GM12878 (cell line): ENCODE measurements around the gene CTNNBL1. TPM values are rescaled to one million over a fixed set of nuclear protein-coding genes. Genes with fewer than 3 reads are reported as not detected.

ENCODE experiments used
- ATAC-seq: fragments of 200-7000 bp; cut with Tn5 transposase; 3 replicates; pipeline ENCODE4 v1.9.1; 2020; ENCODE audit warnings: mild to moderate bottlenecking, moderate library complexity
- BruUV-seq: library from RNA; stranded (reverse); fragments of 400-500 nt; replicated peaks from 2 replicates; lab custom pipeline; 2021; lab: Mats Ljungman, UMichigan
- CTCF ChIA-PET: fragments of 300-600 bp; sonication (Branson Sonifier 250); formaldehyde crosslinking; extraction: SDS; loops from one replicate; lab custom pipeline; 2021; ENCODE audit warnings: inconsistent platforms; lab: Yijun Ruan, JAX
- POLR2A ChIA-PET: fragments of 350-600 bp; formaldehyde crosslinking; extraction: SDS; loops from one replicate; lab custom pipeline; 2021; ENCODE audit warnings: inconsistent platforms; lab: Charles Lee
- RAD21 ChIA-PET: fragments of 300-600 bp; sonication (Branson Sonifier 250); formaldehyde crosslinking; loops from one replicate; lab custom pipeline; 2023; ENCODE audit warnings: antibody characterized with exemption; ENCODE audit not compliant: unreplicated experiment; lab: Charles Lee
- SMC1A ChIA-PET: fragments of 300-600 bp; sonication (Branson Sonifier 250); formaldehyde crosslinking; loops from one replicate; lab custom pipeline; 2023; ENCODE audit not compliant: unreplicated experiment, uncharacterized antibody; lab: Charles Lee
- DNase-seq: peaks from one replicate; pipeline ENCODE4 v3.0.0-alpha.2; 2011; ENCODE audit warnings: low read depth, low spot score
- FAIRE-seq: peaks from 3 replicates; lab custom pipeline; 2011; peaks lifted over from hg19 to GRCh38; lab: Jason Lieb, UNC
- H2AFZ ChIP-seq: 2 replicates; pipeline ENCODE4 v1.6.0; 2011; ENCODE audit warnings: low read depth, low read length, control low read depth; ENCODE audit not compliant: control insufficient read depth
- H3K27ac ChIP-seq: 2 replicates; pipeline ENCODE4 v1.5.1; 2011; ENCODE audit warnings: control low read depth; ENCODE audit not compliant: control insufficient read depth, insufficient read depth
- H3K27me3 ChIP-seq, 2 experiments: replicated peaks in 1 of 2; 2 replicates each; pipeline versions ENCODE4 v1.6.0 to v1.6.1; 2011; ENCODE audit warnings: low read length in 1 of 2; ENCODE audit not compliant: control insufficient read depth in 2 of 2, insufficient read depth in 2 of 2
- H3K36me3 ChIP-seq, 2 experiments: 2 replicates each; pipeline ENCODE4 v1.5.1; 2011; ENCODE audit warnings: low read length in 1 of 2; ENCODE audit not compliant: control insufficient read depth in 2 of 2, insufficient read depth in 2 of 2
- H3K4me1 ChIP-seq: 2 replicates; pipeline ENCODE4 v1.6.1; 2011; ENCODE audit warnings: mild to moderate bottlenecking, low read length, moderate library complexity, mixed read lengths; ENCODE audit not compliant: control insufficient read depth, insufficient read depth
- H3K4me2 ChIP-seq: 2 replicates; pipeline ENCODE4 v1.6.0; 2011; ENCODE audit warnings: control low read depth; ENCODE audit not compliant: control insufficient read depth, insufficient read depth
- H3K4me3 ChIP-seq: fragments of 200-600 bp; sonication (generic); 2 replicates; pipeline ENCODE4 v1.5.1; 2016
- H3K79me2 ChIP-seq: 2 replicates; pipeline ENCODE4 v1.6.0; 2011; ENCODE audit warnings: low read length; ENCODE audit not compliant: control insufficient read depth, insufficient read depth
- H3K9ac ChIP-seq: 2 replicates; pipeline ENCODE4 v1.8.0; 2011; ENCODE audit warnings: low read length, control low read depth, mixed read lengths; ENCODE audit not compliant: control insufficient read depth, insufficient read depth
- H3K9me3 ChIP-seq: replicated peaks from 3 replicates; pipeline ENCODE4 v1.5.1; 2011; ENCODE audit warnings: mild to moderate bottlenecking, low read length; ENCODE audit not compliant: control insufficient read depth, insufficient read depth
- H4K20me1 ChIP-seq: 2 replicates; pipeline ENCODE4 v1.6.0; 2011; ENCODE audit not compliant: control insufficient read depth, insufficient read depth
- CEBPB ChIP-seq, 2 experiments: fragments of 150-350 bp in 1 of 2; IDR thresholded peaks; 2 replicates each; pipeline ENCODE4 v1.6.1; 2012 to 2014; ENCODE audit warnings: low read depth in 2 of 2, low read length in 2 of 2, borderline replicate concordance in 1 of 2, inconsistent platforms in 1 of 2
- ELK1 ChIP-seq: IDR thresholded peaks from 2 replicates; pipeline ENCODE4 v1.6.1; 2012; ENCODE audit warnings: low read depth, low read length, improper control_type of control experiment
- IKZF2 ChIP-seq, 2 experiments: fragments of 450-650 bp; IDR thresholded peaks; 2 replicates each; pipeline ENCODE4 v1.6.1; 2017; ENCODE audit warnings: mild to moderate bottlenecking in 2 of 2, moderate library complexity in 2 of 2
- RAD51 ChIP-seq: fragments of 450-650 bp; IDR thresholded peaks from 2 replicates; pipeline ENCODE4 v1.6.1; 2016; ENCODE audit warnings: moderate library complexity, mild to moderate bottlenecking, inconsistent platforms
- SREBF1 ChIP-seq: IDR thresholded peaks from 2 replicates; pipeline ENCODE4 v1.6.1; 2012; ENCODE audit warnings: mild to moderate bottlenecking, low read length
- USF1 ChIP-seq: IDR thresholded peaks from 2 replicates; pipeline ENCODE4 v1.6.1; 2011; ENCODE audit warnings: borderline replicate concordance, low read depth, mild to moderate bottlenecking, moderate library complexity, mixed read lengths, low read length; ENCODE audit not compliant: insufficient read depth; ENCODE audit errors: extremely low read length
- USF2 ChIP-seq: IDR thresholded peaks from 2 replicates; pipeline ENCODE4 v1.6.1; 2011; ENCODE audit warnings: low read depth, low read length, improper control_type of control experiment, borderline replicate concordance
- WGBS: methylation state at CpG from one replicate; pipeline ENCODE4 v1.1.6; 2016; ENCODE audit warnings: low lambda C conversion rate; ENCODE audit not compliant: insufficient replicate concordance, insufficient coverage; ENCODE audit errors: missing lambda C conversion rate; 5-methylcytosine and 5-hydroxymethylcytosine counted together
- in situ Hi-C: fragments of 300-500 bp; cut with MboI; formaldehyde crosslinking; loops from 9 replicates; pipeline ENCODE4 v1.14.3; 2018; ENCODE audit warnings: mixed read lengths
- intact Hi-C: fragments of 100-400 bp; cut with micrococcal nuclease; formaldehyde crosslinking; loops from one replicate; pipeline ENCODE4 v1.14.2; 2022; ENCODE audit not compliant: unreplicated experiment
- polyA plus RNA-seq, 11 experiments: library from polyadenylated mRNA; depleted of rRNA in 4 of 11; unstranded in 6 of 11; stranded (reverse) in 5 of 11; fragments of >200 nt; fragmentation: Nextera tagmentation in 4 of 11; fragmentation: Illumina TruSeq in 1 of 11; extraction: Ambion mirVana in 4 of 11; extraction: Trizol in 1 of 11; gene quantifications; 1 replicate in 1 of 11; 2 replicates in 10 of 11; pipeline versions ENCODE4 v1.2.1 to v1.2.3, GENCODE V29; 2011 to 2016; ENCODE audit warnings: inconsistent platforms in 2 of 11, missing spikeins in 2 of 11, low read depth in 1 of 11
- total RNA-seq, 4 experiments: library from RNA; depleted of rRNA in 3 of 4; stranded (reverse); fragments of >200 nt in 3 of 4; fragmentation: Illumina TruSeq in 1 of 4; extraction: Trizol in 1 of 4; gene quantifications; 2 replicates each; pipeline versions ENCODE4 v1.2.1 to v1.2.3, GENCODE V29; 2013 to 2021

The CTNNBL1 gene
- total and polyA plus RNA-seq, 10 of the 15 experiments (the other 5 are each of a cell fraction or from before 2014, with no cell fraction given), result 43.1 to 102 (median 67.8) TPM

GRCh38 chr20:37886851-37887297 lies 193.0 kb downstream of the CTNNBL1 start:
- Histone ChIP-seq H3K27ac (no peak overlapping the region), H3K27me3 (no peaks in the 10 kb centered on the region), H3K36me3 (no peaks in the 10 kb centered on the region), H3K9ac (no peak overlapping the region), H4K20me1 (no peaks in the 10 kb centered on the region), H3K4me3 (no peak overlapping the region), H3K79me2 (no peaks in the 10 kb centered on the region), H2AFZ (no peak overlapping the region), H3K4me1 (peaks cover 3% of the 10 kb centered on the region; the same call in 1 of the 2 replicates), H3K9me3 (no peaks in the 10 kb centered on the region), H3K4me2 (no peak overlapping the region)
- TF ChIP-seq IKZF2 (IDR thresholded peaks at IDR 0.05) (no peak), ELK1 (no peak), USF2 (peak; percentile 5; the same call in 1 of the 2 replicates), RAD51 (peak; percentile 79; the same call in 1 of the 2 replicates), SREBF1 (no peak), CEBPB (IDR thresholded peaks at IDR 0.05; ENCODE audit: borderline replicate concordance in 1 of 2, low read depth in 2 of 2, low read length in 2 of 2) (no peak), USF1 (peak; percentile 47)
- ATAC-seq, result peak; percentile 71
- in situ Hi-C loops (no loop called here), intact Hi-C loops (no loop called here)
- WGBS, result 53% methylated on average over 4 of the region's 4 CpGs
- DNase-seq, result peak; percentile 9
- BruUV-seq, result no TSS peak
- ChIA-PET SMC1A (no interaction called here), POLR2A (no interaction called here), CTCF (no interaction called here), RAD21 (no interaction called here)
- no peak for FAIRE-seq
